ENCODE results near the gene TBCD.

Gene TBCD

DNA sequence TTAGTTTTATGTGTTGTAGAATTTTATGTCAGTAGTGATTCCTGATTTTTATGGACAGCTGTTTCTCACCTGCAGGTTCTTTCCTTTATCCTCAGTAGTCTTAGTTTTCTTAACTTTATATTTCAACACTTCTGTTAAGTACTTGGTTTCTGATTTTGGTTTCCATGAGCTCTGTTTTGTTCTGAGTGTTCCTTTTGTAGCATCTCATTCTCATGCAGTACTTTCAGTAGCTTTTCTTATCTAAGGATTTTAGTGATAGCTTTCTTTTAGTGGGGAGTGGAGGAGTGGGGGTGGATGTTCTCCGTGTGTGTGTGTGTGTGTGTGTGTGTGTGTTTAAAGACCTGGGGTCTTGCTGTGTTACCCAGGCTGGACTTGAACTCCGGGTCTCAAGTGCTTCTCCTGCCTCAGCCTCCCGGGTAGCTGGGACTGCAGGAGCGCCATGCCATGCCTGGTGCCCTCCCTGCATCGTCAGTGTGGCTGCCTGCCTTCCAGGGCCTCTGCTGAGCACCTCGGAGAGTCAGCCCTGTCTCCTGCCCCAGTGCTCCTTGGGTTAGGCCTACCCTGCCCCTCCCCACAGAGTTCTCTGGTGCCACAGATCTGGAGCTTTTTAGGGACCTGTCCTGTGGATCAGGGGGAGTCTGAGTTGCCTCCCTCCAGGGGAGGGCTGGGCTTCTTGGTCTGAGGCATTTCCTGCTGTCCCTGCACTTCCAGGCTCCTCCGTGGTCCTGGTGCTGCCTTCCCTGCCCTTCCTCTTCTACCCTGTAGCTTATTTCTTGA is 92.2 kb downstream of the TBCD start:
- Histone ChIP-seq H3K4me1 (ENCODE audit: insufficient read depth, low read length) (no peaks in the 10 kb centered on the region), H3K27me3 (ENCODE audit: insufficient read depth, low read length) (no peaks in the 10 kb centered on the region), H2AFZ (ENCODE audit: low read depth, low read length) (no peak overlapping the region), H3K4me3 (ENCODE audit: low read length) (no peak overlapping the region), H3K36me3 (ENCODE audit: insufficient read depth, low read length) (peaks cover 8% of the 10 kb centered on the region), H3K9me3 (ENCODE audit: low read length) (peaks cover 3% of the 10 kb centered on the region)

GRCh38 chr17:82844796-82845162 is 92.9 kb downstream of the TBCD start:
- H2AFZ ChIP-seq (ENCODE audit: low read depth, low read length), result no peak overlapping the region
- H3K27me3 ChIP-seq (ENCODE audit: insufficient read depth, low read length), result no peaks in the 10 kb centered on the region
- H3K9me3 ChIP-seq (ENCODE audit: low read length), result peaks cover 6% of the 10 kb centered on the region
- H3K4me3 ChIP-seq (ENCODE audit: low read length), result no peak overlapping the region
- H3K36me3 ChIP-seq (ENCODE audit: insufficient read depth, low read length), result peaks cover 13% of the 10 kb centered on the region
- H3K4me1 ChIP-seq (ENCODE audit: insufficient read depth, low read length), result no peaks in the 10 kb centered on the region

- no peak overlapping the region for H2AFZ ChIP-seq (ENCODE audit: low read depth, low read length)
Measured at GRCh38 chr17:82845163-82845807, 93.4 kb downstream of the TBCD start.

GRCh38 chr17:82846061-82846691 is 94.3 kb downstream of the TBCD start:
- Histone ChIP-seq H3K27me3 (ENCODE audit: insufficient read depth, low read length) (no peaks in the 10 kb centered on the region), H3K9me3 (ENCODE audit: low read length) (peaks cover 9% of the 10 kb centered on the region), H3K4me3 (ENCODE audit: low read length) (no peak overlapping the region), H2AFZ (ENCODE audit: low read depth, low read length) (no peak overlapping the region), H3K4me1 (ENCODE audit: insufficient read depth, low read length) (no peaks in the 10 kb centered on the region), H3K36me3 (ENCODE audit: insufficient read depth, low read length) (peaks cover 13% of the 10 kb centered on the region)

More at GRCh38 chr17:82845163-82845807, 93.4 kb downstream of the TBCD start:
- H3K4me1 ChIP-seq (ENCODE audit: insufficient read depth, low read length), result no peaks in the 10 kb centered on the region
- no peak overlapping the region for H3K4me3 ChIP-seq (ENCODE audit: low read length)
- no peaks in the 10 kb centered on the region for H3K27me3 ChIP-seq (ENCODE audit: insufficient read depth, low read length)
- peaks cover 9% of the 10 kb centered on the region for H3K9me3 ChIP-seq (ENCODE audit: low read length)
- H3K36me3 ChIP-seq (ENCODE audit: insufficient read depth, low read length), result peaks cover 13% of the 10 kb centered on the region

DNA sequence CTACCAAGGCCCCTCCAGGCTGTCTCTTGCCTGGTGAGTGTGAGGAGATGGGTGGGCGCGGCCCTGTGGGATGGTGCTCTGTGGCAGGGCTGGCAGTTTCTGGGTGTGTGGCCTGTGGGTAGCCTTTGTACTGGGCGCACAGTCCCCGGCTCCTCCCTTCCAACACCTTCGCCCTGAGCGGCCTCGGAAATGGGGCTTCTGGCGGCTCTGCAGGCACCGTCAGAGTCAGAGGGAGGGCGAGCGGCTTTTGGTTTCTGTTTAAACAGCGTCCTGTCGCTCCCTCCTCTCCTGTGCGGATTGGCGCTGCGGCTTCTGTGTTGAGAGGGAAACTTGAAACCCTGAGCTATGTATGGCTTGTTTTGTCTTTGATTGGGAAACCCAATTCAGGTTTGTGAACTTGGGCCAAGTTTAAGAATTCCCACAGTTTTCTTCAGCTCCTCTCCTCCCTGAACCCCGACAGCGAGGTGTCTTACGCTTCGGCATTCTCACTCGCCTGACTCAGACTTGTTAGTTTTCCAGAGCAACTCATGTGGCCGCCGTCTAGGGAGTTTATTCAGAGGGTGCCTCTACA is 96.2 kb downstream of the TBCD start:
- Histone ChIP-seq H2AFZ (ENCODE audit: low read depth, low read length) (no peak overlapping the region), H3K4me1 (ENCODE audit: insufficient read depth, low read length) (no peaks in the 10 kb centered on the region), H3K9me3 (ENCODE audit: low read length) (peaks cover 9% of the 10 kb centered on the region), H3K4me3 (ENCODE audit: low read length) (no peak overlapping the region), H3K27me3 (ENCODE audit: insufficient read depth, low read length) (no peaks in the 10 kb centered on the region), H3K36me3 (ENCODE audit: insufficient read depth, low read length) (peaks cover 13% of the 10 kb centered on the region)

- Histone ChIP-seq H3K36me3 (ENCODE audit: insufficient read depth, low read length) (peaks cover 17% of the 10 kb centered on the region), H3K4me1 (ENCODE audit: insufficient read depth, low read length) (no peaks in the 10 kb centered on the region), H3K4me3 (ENCODE audit: low read length) (no peak overlapping the region), H3K27me3 (ENCODE audit: insufficient read depth, low read length) (no peaks in the 10 kb centered on the region), H2AFZ (ENCODE audit: low read depth, low read length) (no peak overlapping the region), H3K9me3 (ENCODE audit: low read length) (peaks cover 9% of the 10 kb centered on the region)
Measured at GRCh38 chr17:82849076-82849945, 97.4 kb downstream of the TBCD start.

GRCh38 chr17:82851381-82851780 is 99.5 kb downstream of the TBCD start:
- Histone ChIP-seq H3K27me3 (ENCODE audit: insufficient read depth, low read length) (no peaks in the 10 kb centered on the region), H3K4me1 (ENCODE audit: insufficient read depth, low read length) (no peaks in the 10 kb centered on the region), H3K9me3 (ENCODE audit: low read length) (peaks cover 13% of the 10 kb centered on the region), H2AFZ (ENCODE audit: low read depth, low read length) (no peak overlapping the region), H3K4me3 (ENCODE audit: low read length) (no peak overlapping the region), H3K36me3 (ENCODE audit: insufficient read depth, low read length) (peaks cover 14% of the 10 kb centered on the region)

GRCh38 chr17:82854226-82854625 is 102.4 kb downstream of the TBCD start:
- Histone ChIP-seq H3K4me3 (ENCODE audit: low read length) (no peak overlapping the region), H3K4me1 (ENCODE audit: insufficient read depth, low read length) (peaks cover 5% of the 10 kb centered on the region), H3K36me3 (ENCODE audit: insufficient read depth, low read length) (peaks cover 10% of the 10 kb centered on the region), H3K27me3 (ENCODE audit: insufficient read depth, low read length) (no peaks in the 10 kb centered on the region), H3K9me3 (ENCODE audit: low read length) (peaks cover 16% of the 10 kb centered on the region), H2AFZ (ENCODE audit: low read depth, low read length) (no peak overlapping the region)

GRCh38 chr17:82856361-82856760 is 104.5 kb downstream of the TBCD start:
- no peak overlapping the region for H3K4me3 ChIP-seq (ENCODE audit: low read length)
- H3K27me3 ChIP-seq (ENCODE audit: insufficient read depth, low read length), result no peaks in the 10 kb centered on the region
- peaks cover 9% of the 10 kb centered on the region for H3K9me3 ChIP-seq (ENCODE audit: low read length)
- no peak overlapping the region for H2AFZ ChIP-seq (ENCODE audit: low read depth, low read length)
- peaks cover 13% of the 10 kb centered on the region for H3K4me1 ChIP-seq (ENCODE audit: insufficient read depth, low read length)
- H3K36me3 ChIP-seq (ENCODE audit: insufficient read depth, low read length), result peaks cover 6% of the 10 kb centered on the region

- Histone ChIP-seq H3K36me3 (ENCODE audit: insufficient read depth, low read length) (peaks cover 6% of the 10 kb centered on the region), H3K9me3 (ENCODE audit: low read length) (peaks cover 9% of the 10 kb centered on the region), H3K27me3 (ENCODE audit: insufficient read depth, low read length) (no peaks in the 10 kb centered on the region), H2AFZ (ENCODE audit: low read depth, low read length) (no peak overlapping the region), H3K4me1 (ENCODE audit: insufficient read depth, low read length) (peaks cover 21% of the 10 kb centered on the region), H3K4me3 (ENCODE audit: low read length) (no peak overlapping the region)
Measured at GRCh38 chr17:82858376-82859126, 106.7 kb downstream of the TBCD start.

- H3K36me3 ChIP-seq (ENCODE audit: insufficient read depth, low read length), result peaks cover 3% of the 10 kb centered on the region
- H3K9me3 ChIP-seq (ENCODE audit: low read length), result peaks cover 9% of the 10 kb centered on the region
- peaks cover 30% of the 10 kb centered on the region for H3K4me1 ChIP-seq (ENCODE audit: insufficient read depth, low read length)
- no peak overlapping the region for H2AFZ ChIP-seq (ENCODE audit: low read depth, low read length)
- no peak overlapping the region for H3K4me3 ChIP-seq (ENCODE audit: low read length)
- H3K27me3 ChIP-seq (ENCODE audit: insufficient read depth, low read length), result no peaks in the 10 kb centered on the region
Measured at GRCh38 chr17:82859431-82860403, 107.9 kb downstream of the TBCD start.

Data from neuron (in vitro differentiated cells).